GM18526 (cell line): ENCODE results near the gene KIAA0040.

Experiments used
- POLR2A ChIP-seq: IDR thresholded peaks from 3 replicates; pipeline ENCODE4 v1.6.1; 2011; ENCODE audit not compliant: insufficient read length; ENCODE audit errors: extremely low read depth

KIAA0040 gene

GRCh38 chr1:175118375-175119367 lies 73.9 kb downstream of the KIAA0040 start:
- TF ChIP-seq POLR2A = no peak

GRCh38 chr1:175116903-175117302 lies 75.7 kb downstream of the KIAA0040 start:
- TF ChIP-seq POLR2A = no peak

- TF ChIP-seq POLR2A = no peak
Measured at GRCh38 chr1:175116210-175116798, 76.3 kb downstream of the KIAA0040 start.

GRCh38 chr1:175114996-175115395 lies 77.6 kb downstream of the KIAA0040 start:
- no peak for TF ChIP-seq POLR2A
